Measurements from ENCODE around the gene JMJD8.

DNA sequence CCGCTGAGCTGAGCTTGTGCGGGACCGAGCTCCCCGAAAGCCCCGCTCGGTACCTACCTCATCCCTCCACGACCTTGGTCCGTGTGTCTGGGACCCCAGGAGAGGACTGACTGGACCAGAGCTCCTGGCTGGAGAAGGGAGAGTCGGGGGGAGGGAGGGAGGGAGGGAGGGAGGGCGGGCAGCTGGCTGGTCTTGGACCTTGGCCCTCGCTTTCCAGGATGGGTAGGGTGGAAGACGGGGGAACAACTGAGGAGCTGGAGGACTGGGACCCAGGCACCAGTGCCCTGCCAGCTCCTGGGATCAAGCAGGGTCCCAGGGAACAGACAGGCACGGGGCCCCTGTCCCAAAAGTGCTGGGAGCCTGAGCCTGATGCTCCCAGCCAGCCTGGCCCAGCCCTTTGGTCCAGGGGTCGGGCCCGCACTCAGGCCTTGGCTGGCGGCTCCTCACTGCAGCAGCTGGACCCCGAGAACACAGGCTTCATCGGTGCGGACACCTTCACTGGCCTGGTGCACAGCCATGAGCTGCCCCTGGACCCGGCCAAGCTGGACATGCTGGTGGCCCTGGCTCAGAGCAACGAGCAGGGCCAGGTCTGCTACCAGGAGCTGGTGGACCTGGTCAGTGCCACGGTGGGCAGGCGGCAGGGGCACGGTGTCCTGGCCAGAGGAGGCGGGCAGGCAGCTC, 8.1 kb downstream of the JMJD8 start:
- TF ChIP-seq, protein P1, sequence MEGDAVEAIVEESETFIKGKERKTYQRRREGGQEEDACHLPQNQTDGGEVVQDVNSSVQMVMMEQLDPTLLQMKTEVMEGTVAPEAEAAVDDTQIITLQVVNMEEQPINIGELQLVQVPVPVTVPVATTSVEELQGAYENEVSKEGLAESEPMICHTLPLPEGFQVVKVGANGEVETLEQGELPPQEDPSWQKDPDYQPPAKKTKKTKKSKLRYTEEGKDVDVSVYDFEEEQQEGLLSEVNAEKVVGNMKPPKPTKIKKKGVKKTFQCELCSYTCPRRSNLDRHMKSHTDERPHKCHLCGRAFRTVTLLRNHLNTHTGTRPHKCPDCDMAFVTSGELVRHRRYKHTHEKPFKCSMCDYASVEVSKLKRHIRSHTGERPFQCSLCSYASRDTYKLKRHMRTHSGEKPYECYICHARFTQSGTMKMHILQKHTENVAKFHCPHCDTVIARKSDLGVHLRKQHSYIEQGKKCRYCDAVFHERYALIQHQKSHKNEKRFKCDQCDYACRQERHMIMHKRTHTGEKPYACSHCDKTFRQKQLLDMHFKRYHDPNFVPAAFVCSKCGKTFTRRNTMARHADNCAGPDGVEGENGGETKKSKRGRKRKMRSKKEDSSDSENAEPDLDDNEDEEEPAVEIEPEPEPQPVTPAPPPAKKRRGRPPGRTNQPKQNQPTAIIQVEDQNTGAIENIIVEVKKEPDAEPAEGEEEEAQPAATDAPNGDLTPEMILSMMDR (IDR thresholded peaks at IDR 0.05) = no peak
- no peak for TF ChIP-seq ZFX (IDR thresholded peaks at IDR 0.05; ENCODE audit: borderline replicate concordance)
